Right kidney (tissue), 9 donors: ENCODE measurements around the gene TRAF3IP1.
"Not testable (repeated sequence)": the region's sequence is repeated elsewhere in the genome, so short reads cannot be mapped to it uniquely, and the experiment has no call there.

ENCODE experiments used
- DNase-seq: peaks from one replicate; pipeline ENCODE4 v3.0.0-alpha.2; 2016
- long read RNA-seq, 8 donors: transcript quantifications; one replicate each; lab custom pipeline, GENCODE V29; 2026

The TRAF3IP1 gene, protein sequence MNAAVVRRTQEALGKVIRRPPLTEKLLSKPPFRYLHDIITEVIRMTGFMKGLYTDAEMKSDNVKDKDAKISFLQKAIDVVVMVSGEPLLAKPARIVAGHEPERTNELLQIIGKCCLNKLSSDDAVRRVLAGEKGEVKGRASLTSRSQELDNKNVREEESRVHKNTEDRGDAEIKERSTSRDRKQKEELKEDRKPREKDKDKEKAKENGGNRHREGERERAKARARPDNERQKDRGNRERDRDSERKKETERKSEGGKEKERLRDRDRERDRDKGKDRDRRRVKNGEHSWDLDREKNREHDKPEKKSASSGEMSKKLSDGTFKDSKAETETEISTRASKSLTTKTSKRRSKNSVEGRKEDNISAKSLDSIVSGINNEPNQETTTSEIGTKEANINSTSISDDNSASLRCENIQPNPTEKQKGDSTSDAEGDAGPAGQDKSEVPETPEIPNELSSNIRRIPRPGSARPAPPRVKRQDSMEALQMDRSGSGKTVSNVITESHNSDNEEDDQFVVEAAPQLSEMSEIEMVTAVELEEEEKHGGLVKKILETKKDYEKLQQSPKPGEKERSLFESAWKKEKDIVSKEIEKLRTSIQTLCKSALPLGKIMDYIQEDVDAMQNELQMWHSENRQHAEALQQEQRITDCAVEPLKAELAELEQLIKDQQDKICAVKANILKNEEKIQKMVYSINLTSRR
- long read RNA-seq, donor 1, partial matches to known transcripts = 0 of 2 reads
- long read RNA-seq, donor 1, other reads (novel, unspliced or antisense) = 0 of 2 reads
- long read RNA-seq, donor 2 = 0 reads
- long read RNA-seq, donor 3, partial matches to known transcripts = 0 of 2 reads
- long read RNA-seq, donor 3, other reads (novel, unspliced or antisense) = 0 of 2 reads
- long read RNA-seq, donor 4, partial matches to known transcripts = 12 of 12 reads
- long read RNA-seq, donor 4, other reads (novel, unspliced or antisense) = 0 of 12 reads
- long read RNA-seq, donor 5, partial matches to known transcripts = 0 of 1 reads
- long read RNA-seq, donor 5, other reads (novel, unspliced or antisense) = 0 of 1 reads
- long read RNA-seq, donor 6, partial matches to known transcripts = 15 of 15 reads
- long read RNA-seq, donor 6, other reads (novel, unspliced or antisense) = 0 of 15 reads
- long read RNA-seq, donor 7, partial matches to known transcripts = 11 of 13 reads
- long read RNA-seq, donor 7, other reads (novel, unspliced or antisense) = 0 of 13 reads
- long read RNA-seq, donor 8 = 0 reads

DNA sequence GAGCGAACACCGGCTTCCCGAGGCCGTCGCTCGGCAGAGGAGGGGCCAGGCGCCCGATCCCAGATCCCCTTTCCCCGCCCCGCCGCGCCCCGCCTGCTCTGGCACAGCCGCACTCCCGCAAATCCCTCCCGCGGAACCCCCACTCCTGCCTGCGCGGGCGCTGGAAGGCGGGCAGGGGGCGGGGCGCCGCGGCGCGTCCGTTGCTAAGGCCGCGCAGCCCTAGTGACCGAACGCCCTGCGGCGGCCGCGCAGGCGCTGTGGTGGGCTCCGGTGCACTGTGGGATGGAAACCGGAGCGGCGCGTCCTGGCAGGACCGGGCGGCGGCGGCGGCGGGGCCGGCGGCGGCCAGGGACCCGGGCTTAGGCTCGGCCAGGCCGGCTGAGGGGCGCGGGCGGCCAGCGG lies at the start of gene TRAF3IP1:
TRAF3IP1 (plus strand) TSS at position 273 of the 402 bp plus-strand sequence. CDS start 145 bp downstream, outside the sequence.
- peak; percentile 79 for DNase-seq

DNA sequence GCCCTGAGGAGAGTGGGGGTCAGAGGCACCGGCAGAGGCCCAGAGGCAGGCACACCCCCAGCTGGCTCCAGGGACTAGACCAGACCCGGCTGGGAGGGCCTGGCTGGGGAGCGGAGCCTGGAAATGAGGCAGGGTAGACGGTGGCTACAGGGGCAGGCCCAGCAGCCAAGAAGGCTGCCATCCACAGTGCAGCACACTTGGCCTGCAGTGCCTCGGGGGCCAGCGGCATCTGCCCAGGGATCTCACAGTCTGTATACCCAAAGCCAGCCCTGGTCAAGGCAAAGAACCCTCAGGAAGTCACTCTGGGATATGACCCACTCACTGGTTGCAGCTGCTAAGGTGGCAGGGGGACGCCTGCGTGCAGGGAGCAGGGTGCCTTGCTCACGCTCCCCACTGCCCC lies 49.7 kb upstream of the TRAF3IP1 start:
- DNase-seq = no peak

DNA sequence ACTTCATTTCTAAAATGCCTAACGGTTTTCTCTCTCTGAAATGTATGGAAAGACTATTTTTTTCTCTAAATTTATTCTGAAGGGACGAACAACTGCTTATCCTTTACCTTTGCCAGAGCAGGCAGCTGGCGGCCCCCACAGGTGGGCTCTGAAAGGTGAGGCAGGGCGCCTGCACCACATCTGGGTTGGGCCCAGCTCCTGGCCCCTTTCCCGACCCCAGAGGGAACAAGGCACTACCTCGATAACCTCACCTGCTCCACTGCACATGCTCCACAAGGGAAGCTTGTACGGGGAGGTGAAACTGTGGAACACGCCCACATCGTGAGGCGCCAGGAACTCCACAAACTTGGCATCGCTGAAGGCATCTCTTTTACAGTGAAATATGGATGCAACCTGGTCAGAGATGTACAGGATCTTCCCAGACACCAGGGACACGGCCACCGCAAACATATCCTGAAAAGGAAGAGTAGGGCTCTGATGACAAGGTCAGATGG lies 49.2 kb upstream of the TRAF3IP1 start:
- no peak for DNase-seq

DNA sequence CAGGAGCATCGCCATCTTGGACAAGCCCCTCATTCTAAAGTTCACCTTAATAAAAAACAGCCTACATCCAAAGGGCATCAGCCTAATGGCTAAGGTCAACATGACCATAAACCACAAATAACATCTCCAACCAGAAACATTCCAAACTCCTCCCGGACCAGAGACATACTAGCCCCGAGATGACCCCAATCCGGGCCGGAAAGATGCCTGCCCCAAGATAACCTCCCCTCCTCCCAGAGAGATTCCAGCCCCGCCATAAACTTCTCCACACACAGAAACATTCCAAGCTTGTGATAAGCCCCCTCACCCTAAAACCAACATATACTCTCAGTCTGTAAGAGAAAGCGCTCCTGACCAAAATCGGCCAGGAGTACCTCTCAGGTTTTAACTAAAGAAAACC lies 48.6 kb upstream of the TRAF3IP1 start:
- DNase-seq = not testable (repeated sequence)

DNA sequence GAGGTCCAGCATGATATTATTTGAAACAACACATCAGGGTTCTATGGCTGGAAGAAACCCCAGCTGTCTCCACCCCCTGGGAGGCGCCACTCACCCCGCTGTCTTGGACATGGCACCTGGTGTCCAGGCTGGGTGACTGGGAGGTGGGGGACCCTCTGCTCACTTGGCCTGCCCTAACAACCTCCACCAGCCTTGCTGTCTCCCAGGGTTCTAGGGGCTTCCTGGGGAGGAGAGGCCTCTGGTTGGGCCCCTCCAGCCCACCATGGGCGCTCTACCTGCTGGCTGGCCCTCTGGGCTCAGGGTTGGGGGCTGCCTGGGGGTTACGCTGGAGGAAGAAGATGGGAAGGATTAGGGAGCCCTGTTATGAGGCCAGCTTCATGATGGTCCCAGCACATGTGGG lies 48.2 kb upstream of the TRAF3IP1 start:
- DNase-seq = no peak

DNA sequence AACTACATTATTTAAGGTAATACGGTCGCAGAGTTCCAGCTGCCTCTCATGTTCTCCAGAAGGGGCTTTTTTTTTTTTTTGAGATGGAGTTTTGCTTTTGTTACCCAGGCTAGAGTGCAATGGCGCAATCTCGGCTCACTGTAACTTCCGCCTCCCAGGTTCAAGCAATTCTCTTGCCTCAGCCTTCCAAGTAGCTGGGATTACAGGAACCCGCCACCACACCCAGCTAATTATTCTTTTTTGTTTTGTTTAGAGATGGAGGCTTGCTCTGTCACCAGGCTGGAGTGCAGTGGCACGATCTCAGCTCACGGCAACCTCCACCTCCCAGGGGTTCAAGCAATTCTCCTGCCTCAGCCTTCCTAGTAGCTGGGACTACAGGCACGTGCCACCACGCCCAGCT lies 46.9 kb upstream of the TRAF3IP1 start:
- not testable (repeated sequence) for DNase-seq

DNA sequence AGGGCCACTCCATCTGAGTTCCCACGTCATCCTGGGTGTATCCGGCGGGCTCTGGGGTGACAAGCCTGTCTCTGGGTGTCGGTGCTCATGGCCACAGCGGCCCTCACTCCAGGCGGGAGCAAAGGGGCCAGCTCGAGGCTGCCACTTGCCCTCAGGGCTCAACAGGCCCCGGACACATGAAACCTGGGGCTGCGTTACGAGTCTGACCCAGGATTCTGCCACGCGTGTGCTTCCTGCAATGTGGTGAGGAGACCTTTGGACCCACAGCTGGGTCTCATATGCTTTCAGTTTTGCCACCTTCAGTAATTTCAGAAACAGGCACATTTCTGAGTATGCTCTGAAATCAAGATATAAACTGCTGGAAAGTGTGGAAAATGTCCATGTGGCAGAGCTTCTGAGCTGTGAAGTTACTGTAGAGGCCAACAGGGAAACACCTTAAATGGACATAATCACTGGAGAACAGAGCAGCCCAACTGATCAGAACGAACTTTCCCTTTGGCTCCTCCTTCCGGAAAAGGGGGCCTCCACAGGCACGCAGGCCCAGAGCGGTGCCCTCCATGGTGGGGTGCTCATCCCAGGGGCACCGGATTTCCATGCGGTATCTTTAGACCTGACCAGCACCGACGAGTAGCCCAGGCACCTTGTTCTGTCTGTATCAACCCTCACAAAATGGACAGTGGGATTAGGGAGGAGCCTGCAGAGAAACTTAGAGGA lies 46.0 kb upstream of the TRAF3IP1 start:
- no peak for DNase-seq

DNA sequence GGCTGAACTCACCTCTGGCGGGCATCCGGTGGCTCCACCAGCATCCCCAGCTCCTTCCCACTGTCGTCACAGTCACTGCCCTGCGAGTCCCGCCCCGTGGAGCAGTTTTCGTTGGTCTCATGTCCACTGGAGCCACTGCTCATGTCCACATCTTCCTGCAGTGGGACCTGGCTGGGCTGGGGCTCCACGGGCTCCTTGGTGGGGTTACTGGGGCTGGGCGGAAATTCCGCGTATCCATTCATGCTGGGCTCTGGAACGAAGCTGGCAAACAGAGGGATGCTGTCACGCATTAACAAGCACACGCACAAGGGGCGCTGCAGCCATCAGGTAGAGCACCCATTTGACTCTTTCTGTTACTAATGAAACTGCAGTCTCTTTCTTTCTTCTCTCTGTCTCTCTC lies 42.6 kb upstream of the TRAF3IP1 start:
- no peak for DNase-seq

DNA sequence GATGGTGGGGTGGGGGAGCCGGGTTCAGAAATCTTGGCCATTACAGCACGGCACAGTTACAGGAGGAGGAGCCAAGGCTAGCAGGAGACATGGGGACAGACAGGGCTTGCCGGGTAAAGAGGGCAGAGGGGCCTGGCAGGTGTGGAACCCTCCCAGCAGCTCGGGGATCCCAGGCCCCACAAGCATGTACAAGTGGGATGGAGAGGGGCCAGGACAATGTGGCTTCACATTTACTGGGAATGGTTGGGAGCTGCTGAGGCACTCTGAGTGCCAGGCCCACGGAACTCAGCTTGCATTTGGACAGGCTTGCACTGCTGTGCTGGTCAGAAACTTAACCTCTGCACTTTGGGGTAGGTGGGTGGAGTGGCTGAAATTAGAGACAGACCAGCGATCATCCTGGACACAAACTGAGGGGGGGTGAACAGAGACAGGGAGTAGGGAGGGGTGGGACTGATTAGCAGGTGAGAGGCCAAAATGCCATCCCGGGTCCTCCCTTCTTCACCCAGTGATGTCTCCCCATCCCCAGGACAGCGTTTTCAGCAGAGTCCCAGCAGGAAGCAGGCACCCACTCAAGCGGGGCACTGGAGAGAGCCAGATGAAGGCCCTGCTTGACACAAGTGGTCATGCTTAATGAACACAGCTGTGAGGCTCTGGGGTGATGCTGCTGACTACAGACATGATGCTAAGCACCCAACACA lies 41.5 kb upstream of the TRAF3IP1 start:
- no peak for DNase-seq

DNA sequence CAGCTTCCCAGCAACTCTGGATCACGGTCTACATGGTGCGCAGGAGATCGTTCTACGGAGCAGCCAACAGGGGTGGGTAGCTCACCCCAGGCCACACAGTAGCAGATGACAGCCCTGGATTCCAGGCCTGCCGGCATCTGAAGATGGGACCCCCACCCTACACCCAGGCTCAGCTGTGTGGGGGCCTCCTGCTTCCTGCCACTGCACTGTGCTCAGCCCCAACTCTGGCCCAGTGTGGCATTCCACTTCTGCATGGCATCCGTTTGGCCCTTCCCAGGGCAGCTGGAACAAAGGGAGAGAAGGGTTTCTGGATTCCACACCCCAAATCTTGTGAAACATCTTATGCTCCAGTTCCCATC lies 41.0 kb upstream of the TRAF3IP1 start:
- DNase-seq = no peak

DNA sequence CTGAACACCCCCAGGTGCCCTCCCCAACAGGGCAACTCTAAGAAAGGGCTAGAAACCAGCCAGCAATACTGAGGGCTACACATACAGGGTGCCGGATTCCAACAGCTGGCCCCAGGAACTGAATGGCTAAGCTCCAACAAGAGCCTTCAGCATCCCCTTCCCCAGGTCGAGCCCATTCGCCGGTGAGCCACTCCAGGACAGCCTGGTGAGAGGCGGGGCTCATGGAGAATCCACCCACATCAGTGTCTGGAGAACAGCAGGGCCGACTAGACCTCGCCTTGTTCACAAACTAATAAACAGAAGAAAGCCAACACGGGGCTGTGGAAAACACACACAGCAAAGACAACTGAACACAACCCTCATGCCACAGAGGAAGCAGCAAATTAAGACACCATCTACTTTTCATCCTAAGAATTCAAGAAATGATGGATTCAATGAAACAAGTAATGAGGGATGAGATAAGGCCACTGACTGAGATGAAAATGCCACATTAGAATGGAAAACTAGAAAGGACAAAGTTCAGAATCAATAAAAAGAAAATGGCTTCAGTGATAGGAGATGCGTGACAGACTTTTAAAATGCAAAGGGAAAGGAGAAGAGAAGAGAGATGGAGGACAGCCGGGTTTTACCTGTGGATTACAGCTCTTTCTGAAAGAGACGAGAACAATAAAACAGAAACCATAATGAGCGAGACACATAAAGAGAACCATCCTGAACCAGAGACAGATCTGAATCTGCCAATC lies 40.1 kb upstream of the TRAF3IP1 start:
- no peak for DNase-seq

DNA sequence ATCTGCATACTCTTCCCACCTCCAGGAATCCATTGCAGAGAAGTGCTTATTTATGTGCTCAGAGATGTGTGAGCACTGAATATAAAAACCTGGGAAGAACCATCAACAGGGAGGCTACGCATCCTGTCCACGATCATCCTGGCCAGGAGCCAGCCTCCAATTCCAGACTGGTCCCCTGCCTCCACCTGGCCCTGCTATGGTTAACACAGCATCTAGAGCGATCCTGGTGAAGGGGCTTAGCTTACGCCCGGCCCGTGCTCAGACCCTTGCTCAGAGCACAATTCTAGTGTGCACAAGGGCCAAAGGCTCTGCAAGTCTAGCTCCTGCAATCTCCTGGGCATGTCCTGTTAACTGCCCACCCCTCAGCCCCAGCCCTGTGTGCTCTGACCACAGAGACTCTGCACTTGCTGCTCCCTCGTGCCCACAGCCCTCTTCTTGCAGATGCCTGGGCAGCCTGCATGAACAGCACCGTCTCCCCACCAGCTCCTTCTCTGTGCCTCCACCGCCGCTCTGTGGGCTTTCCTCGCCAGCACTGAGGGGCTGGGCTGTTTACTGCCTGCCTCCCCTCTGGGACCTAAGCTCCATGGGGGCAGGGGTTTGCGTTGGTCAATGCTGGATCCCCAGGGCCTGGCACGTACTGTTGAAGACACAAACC lies 38.4 kb upstream of the TRAF3IP1 start:
- DNase-seq = no peak

DNA sequence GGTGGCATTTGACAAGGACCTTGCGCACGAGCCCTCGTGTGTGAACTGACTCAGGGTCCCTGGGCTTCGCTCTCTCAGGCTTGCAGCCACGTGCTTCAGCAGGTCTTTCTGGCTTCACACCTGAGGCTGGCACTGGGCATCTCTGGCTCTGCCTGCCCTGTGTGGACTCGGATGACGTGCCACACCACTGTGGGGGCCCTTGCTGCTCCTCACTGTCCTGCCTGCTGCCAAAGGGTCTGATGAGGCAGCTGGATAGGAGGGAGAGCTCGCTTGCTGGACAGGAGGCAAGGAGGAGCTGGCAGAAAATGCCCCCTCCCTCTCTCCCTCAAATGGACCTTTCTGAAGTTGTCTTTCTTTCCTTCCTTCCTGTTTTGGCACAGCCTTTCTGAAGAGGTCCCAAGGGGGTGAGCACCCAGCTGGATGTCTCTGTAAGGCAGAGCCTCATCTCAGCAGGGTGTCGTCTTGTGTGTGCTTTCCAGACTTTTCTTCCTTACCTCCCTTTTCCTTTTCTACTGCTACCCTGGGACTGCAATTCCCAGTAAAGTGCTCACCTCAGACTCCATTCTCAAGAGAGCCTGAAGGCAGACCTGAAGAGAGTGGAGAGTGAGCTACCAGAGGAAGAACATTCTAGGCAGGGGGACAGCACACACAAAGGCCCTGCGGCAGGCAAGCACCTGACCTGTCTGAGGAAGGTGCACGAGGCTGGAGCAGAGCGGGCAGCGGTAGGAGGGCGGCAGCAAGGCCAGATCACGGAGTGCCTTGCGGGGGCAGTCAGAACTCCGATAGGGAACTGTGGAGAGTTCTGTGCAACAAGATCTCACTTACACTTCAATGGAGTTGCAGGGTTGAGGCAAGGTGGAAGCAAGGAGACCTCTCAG lies 37.2 kb upstream of the TRAF3IP1 start:
- DNase-seq = no peak

DNA sequence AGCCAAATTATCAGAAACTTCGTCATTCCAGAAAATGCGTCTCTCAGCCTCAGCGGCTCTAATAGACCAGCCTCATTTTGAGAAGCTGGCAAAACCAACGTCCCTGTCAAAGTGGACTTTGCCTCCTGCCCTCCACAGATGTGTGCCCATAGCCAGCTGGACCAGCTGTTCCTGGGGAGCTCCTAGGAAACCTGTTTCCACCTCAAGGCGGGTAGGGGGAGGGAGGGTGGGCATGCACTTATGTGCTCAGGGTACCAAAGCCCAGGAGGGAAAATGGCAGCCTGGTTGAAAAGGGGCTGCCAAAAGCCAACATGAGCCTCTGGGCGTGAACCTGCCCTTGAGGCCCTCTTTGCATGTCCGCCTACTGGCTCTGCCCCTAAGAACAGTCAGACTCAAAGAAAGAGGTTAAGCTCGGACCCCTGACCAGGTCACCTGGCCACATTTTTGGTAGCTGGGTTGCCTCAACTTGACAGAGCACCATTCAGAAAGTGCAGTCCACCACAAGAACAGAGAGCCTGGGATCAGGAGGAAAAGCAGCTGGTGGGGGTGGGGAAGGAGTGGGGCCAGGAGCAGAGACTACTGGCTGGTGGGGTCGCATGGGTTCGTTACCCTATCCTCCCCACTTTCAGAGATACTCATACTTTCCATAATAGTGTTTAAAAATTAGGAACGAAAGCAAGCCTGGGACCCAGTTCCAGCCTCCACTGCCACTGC lies 35.4 kb upstream of the TRAF3IP1 start:
- no peak for DNase-seq

DNA sequence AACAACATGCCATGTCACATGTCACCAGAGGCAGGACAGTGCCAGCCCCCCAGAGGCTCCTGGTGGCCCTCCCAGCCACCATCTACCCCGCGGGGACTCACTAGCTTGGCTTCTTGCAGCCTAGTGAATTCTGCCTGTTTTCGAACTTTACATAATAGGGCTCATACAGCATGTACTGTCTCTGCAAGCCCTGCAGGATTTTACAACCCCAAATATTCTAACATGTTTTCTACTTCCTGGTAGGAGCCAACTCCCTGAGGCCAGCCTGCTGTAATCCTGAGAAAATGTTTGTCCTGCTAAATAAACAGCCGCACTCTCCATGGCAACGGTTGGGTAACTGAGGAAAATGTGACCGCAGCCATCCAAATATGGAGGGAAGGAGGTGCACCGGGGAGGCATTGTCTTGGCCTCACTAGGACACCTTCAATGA lies 34.6 kb upstream of the TRAF3IP1 start:
- DNase-seq = peak; percentile 48

DNA sequence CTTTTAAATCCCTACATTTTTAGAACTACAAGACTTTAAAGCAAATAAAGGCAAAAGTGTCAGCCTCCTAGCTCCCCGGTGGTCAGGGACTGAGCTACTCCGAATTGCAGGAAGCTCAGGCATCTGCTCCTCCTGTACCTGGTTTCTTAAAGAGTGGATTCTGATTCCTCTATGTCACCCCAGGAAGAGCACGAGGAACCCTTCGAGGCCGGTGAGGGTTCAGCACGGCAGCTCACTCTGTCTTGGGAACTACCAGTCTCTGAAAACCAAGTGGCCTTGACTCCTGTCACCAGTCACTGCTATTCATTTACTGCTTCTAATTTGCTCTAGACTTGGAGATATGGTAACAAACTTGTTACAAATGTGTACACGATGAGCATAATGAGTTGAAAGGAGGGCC lies 34.2 kb upstream of the TRAF3IP1 start:
- DNase-seq = no peak

DNA sequence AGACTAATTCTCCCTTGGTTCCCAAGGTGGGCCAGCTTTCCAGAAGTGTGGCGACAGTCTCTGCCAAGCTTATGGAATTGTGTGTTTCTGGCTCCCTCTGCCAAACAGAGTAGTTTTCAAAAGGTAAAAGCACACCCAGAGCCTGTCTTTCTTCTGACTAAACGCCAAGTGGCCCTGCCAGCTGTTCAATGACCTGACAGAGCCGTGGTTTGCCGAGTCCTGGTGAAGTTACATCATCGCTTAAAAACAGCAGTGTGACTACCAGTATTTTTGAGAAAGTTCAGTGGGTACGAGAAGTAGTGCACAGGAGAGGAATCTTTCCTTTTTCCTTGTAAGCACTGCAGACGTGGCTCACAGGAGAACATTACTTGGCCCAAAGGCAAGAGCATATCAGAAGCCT lies 33.8 kb upstream of the TRAF3IP1 start:
- no peak for DNase-seq
